NCI-H2081 treated with DMSO at 0.1 percent for 48 hours (cell line): ENCODE data around the gene NXN.
"Not testable (repeated sequence)": the region's sequence is repeated elsewhere in the genome, so short reads cannot be mapped to it uniquely, and the experiment has no call there.

ENCODE experiments used
- DNase-seq: peaks from one replicate; lab custom pipeline; 2025; lab: John Stamatoyannopoulos, UW

The NXN gene

GRCh38 chr17:1006054-1006453, 26.5 kb upstream of the NXN start:
- DNase-seq = no peak

- no peak for DNase-seq
These were observed 25.9 kb upstream of the NXN start for GRCh38 chr17:1005361-1005946.

- DNase-seq = no peak
These were observed 25.3 kb upstream of the NXN start for GRCh38 chr17:1004769-1005295.

GRCh38 chr17:1003972-1004768, 24.6 kb upstream of the NXN start:
- DNase-seq = no peak

- no peak for DNase-seq
These were observed 24.0 kb upstream of the NXN start for GRCh38 chr17:1003633-1003971.

- DNase-seq = no peak
These were observed 23.4 kb upstream of the NXN start for GRCh38 chr17:1002771-1003555.

- DNase-seq = no peak
These were observed 22.8 kb upstream of the NXN start for GRCh38 chr17:1002412-1002753.

- no peak for DNase-seq
These were observed 22.2 kb upstream of the NXN start for GRCh38 chr17:1001640-1002411.

GRCh38 chr17:1000597-1001461, 21.3 kb upstream of the NXN start:
- no peak for DNase-seq

- no peak for DNase-seq
These were observed 18.5 kb upstream of the NXN start for GRCh38 chr17:998111-998510.

GRCh38 chr17:996554-997344, 17.2 kb upstream of the NXN start, which contains the start of gene TIMM22:
TSS of gene TIMM22 (plus strand) at chr17:997129. CDS start at chr17:997143, 14 bp downstream.
- peak; percentile 76 for DNase-seq

GRCh38 chr17:995324-995723, 15.7 kb upstream of the NXN start:
- DNase-seq = not testable (repeated sequence)

- no peak for DNase-seq
These were observed 13.4 kb upstream of the NXN start for GRCh38 chr17:992933-993332.

- no peak for DNase-seq
These were observed 9.0 kb upstream of the NXN start for GRCh38 chr17:988561-988960.

GRCh38 chr17:987931-988330, 8.4 kb upstream of the NXN start:
- no peak for DNase-seq

- DNase-seq = no peak
These were observed 6.8 kb upstream of the NXN start for GRCh38 chr17:986322-986929.

GRCh38 chr17:983921-984320, 4.3 kb upstream of the NXN start:
- no peak for DNase-seq

- no peak for DNase-seq
These were observed 1.7 kb upstream of the NXN start for GRCh38 chr17:981292-981658.

- DNase-seq = peak; percentile 53
These were observed 1.1 kb upstream of the NXN start for GRCh38 chr17:980406-981291.
